ENCODE measurements around the gene CACNA1C.

CACNA1C gene

DNA sequence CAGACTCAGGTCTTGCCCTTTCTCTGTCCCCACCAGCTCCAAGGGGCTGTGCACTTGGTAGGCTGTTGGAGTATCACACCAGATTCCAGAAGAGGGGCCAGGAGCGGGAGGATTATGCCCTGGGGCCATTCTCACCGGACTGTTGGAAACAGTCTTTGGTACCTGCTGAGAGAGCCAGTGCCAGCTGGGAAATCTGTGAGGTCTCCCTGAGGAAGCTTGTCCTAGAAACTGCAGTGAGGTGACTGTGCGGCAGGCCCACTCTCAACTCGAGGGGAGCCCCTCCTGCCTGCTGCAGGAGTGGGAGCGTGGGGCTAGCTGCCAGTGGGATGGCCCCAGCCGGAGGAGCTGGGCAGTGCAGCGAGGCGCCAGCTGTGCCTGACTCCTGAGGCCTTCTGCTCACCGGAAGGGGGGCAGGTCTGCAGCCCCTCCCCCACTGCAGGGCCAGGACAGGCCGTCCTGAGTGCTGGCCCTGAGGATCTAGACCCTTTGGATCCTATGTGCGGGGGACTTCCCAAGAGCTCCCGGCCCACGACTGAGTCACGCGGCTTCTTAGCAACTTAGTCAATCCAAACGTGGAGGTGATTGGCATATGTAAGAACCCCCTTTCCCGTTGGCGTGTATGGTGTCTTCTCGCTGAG lies 295.2 kb downstream of the CACNA1C start:
- DNase-seq, result no peak

DNA sequence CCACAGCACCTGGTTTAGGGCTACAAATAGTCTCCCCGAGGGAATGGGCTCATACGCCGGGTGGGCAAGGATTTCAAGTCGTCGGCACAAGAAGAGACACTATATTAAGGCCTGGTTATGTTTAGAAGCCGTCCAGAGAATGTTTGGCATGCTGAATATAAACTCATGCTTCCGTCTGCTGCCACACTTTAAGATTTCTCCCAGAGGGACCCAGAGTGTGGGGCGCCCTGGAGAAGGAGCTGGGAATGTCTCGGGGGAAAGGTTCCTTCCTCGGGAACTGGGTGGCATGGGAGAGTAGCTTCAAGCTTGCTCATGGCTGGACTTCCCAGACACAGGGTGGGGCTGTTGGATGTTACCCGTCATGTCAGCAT lies 295.7 kb downstream of the CACNA1C start:
- DNase-seq, result no peak

DNA sequence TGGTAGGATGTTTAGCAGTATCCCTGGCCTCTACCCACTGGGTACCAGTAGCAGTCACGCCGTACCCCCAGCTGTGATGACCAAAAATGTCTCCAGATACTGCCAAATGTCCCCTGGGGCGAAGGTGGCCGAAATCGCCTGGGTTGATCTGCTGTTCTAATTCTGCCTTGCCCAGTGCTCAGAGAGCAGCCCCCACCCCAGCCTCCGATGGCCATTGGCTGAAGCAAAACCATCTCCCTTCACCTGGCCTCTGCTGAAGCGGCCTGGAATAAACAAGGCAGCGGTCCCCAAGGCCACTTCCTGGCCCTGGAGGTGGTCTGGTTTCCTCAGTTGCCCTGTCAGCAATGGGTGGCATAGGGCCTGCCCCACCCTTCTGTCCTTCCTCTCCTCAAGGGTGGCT lies 298.4 kb downstream of the CACNA1C start:
- no peak for DNase-seq

DNA sequence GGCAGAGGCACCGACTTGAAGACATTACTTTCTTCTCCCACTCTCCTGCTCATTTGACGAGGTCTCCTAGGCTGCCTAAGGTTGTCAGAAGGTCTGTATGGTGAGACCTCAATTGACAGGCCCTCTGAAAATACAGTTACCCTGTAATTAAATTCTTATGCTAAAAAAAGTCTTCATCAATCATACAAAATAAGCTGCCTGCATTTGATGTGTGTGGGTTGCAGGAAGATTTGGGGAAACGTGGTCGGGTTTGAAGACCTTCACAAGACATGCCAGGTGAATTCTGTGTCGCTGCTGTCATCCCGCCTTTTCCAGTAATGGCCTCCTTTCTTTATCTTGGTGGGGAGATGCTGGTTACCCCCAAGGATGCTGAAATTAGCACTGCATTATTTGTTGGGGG lies 299.4 kb downstream of the CACNA1C start:
- no peak for DNase-seq

DNA sequence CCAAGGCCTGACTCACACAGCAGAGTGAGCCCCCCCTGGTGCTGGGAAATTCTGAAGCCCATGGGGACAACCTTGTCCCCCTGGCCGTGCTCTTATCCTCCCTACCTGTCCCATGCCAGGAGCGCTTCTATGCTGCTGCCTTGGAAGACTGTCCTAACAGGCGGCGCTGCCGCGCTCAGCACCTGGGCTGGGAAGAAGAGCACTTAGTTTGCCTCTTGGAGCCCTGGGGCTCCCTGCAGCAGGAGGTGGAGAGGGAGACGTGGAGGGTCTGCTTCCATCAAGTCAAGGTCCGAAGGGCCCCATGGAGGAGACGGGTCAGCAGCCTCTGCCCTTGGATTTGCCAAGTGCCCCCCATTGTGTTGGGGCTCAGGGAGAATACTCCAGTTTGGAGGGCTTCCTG lies 300.5 kb downstream of the CACNA1C start:
- DNase-seq, result no peak

DNA sequence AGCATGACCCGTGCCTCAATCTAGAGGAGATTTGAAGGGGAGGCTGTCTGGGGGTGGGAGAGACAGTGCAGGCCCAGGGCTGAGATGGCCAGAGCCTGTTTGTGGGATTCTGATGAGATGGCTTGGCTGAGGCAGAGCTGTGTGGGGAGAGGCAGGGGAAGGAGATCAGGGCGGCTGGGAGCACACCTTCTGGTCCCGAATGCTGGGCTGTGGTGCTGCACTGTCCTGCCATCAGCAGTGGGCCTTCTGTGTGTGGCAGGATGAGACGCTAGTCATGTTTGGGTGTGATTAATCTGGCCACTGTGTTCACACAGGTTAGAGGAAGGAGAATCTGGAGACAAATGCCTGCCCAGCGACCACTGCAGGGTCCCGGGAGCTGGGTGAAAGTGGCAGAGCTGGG lies 300.9 kb downstream of the CACNA1C start:
- DNase-seq, result no peak

DNA sequence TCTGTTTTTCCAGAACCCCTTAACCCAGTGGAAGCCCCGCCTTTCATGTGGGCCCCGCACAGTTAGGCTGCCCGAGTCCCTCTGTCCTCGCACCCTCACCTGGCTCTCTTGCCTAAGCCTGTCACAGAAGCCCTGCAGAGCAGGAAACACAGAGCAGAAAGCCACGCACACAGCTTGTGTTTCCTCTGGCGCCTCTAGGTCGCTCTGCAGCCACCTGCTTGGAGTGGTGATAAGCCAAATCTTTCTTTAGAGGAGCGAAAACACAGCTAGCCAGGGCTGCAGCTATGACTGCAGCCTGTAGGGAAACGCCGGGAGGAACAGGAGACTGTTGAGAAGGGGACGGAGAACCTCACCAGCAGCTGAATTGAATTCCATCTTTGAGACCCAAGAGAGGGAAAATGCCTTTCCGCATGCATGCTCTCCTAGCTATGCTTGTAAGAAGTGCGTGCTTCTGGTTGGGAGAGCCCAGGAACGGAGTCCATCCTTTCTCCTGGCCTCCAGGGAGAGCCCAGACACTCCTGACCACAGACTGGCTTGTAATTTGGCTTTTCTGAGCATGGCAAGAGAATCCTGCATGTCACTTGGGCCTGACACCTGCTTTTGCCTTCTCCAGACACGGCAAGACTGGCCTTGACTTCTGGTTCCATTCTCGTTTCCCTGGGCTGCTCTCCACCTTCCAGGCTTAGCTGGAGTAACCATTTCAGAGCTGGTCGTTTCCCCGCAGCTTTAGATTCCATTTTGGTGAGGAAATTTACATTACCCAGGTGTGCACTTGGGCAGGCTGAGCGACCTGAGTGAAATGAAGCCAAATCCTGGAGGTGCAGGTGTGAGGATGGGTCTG lies 301.6 kb downstream of the CACNA1C start:
- DNase-seq, result no peak

DNA sequence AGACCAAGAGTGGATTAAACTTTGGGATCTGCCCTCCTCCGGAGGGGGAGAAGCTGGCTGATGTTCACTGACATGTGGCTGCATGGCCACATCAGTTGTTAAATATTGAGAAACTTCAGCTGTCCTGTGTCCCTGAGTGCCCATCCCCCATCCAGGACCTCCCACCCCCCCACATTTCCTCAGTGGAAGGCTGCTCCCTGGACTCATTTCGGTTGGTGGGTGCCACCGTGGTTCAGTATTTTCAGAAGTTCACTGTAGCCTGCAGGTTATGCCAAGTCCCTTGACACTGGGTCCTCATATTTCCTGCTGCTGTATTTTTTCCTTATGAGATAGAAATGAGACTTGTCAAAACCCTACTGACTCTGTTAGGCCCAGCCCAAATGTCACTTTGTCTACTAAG lies 302.4 kb downstream of the CACNA1C start:
- DNase-seq, result no peak

DNA sequence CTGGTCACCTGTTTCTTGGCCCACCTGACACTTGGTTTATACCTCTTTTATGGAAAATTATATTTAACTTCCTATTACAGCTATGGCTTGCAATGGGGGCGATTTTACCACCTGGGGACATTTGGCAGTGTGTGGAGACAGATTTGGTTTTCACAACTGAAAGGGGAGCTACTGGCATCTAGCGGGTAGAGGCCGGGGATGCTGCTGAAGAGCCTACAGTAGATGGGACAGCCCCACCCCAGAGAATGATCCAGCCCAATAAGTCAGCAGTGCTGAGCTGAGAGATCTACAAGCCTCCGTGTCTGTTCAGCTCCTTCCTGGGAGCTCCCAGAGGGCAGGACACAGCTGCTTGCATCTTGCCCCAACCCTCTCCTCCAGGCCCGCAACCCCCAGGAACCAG lies 302.8 kb downstream of the CACNA1C start:
- no peak for DNase-seq

DNA sequence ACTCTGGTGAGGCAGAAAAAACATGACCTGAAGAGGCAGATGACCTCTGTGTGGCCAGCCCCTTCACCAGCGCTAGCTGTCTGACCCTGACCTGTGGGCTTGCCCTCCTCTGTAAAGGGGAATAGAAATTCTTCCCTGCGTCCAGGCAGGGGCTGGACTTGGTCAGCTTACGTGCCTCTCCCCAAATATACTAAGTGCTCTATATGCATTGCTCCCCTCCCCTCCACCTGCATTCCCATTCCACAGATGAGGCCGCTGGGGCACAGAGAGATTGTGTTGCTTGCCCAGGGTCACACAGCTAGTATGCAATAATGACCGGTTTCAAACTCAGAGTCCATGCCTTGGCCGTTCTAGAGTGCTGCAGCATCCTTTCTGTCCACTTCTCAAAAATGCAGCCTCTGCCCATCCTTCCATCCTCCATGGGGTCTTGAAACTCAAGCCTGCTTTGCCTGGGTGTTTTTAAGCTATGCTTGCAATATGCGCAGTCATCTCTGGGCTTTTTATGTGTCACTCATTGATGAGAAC lies 303.9 kb downstream of the CACNA1C start:
- no peak for DNase-seq

DNA sequence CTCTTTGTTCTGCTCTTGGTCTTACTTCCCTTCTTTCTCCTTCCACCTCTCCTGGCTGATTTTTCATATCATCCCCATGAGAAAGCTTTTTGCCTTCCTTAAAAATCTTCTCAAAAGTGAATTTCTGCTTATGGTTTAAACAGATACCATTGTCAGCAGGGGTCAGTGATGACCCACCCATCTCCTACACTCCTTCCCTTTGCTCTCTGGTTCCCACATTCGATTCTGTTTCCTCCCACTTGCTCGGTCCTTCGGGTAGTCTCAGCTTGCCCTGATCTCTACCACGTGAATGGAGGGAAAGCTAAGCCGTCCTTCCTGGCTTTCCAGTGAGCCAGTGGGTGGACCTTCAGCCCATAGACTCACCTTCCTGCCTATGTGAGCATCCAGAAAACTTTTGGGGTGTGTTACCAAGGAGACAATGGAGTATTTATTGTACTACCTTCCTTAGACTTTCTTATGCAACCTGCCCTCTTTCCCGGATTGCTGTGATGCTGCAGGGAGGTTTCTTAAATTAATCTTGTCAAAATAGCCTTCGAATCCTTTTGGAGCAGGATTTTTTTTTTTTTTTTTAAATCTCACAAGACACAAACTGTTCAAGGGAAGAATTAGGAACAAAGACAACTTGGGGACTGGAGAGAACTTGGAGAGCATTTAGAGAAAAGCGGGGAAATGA lies 306.3 kb downstream of the CACNA1C start:
- DNase-seq, result no peak

DNA sequence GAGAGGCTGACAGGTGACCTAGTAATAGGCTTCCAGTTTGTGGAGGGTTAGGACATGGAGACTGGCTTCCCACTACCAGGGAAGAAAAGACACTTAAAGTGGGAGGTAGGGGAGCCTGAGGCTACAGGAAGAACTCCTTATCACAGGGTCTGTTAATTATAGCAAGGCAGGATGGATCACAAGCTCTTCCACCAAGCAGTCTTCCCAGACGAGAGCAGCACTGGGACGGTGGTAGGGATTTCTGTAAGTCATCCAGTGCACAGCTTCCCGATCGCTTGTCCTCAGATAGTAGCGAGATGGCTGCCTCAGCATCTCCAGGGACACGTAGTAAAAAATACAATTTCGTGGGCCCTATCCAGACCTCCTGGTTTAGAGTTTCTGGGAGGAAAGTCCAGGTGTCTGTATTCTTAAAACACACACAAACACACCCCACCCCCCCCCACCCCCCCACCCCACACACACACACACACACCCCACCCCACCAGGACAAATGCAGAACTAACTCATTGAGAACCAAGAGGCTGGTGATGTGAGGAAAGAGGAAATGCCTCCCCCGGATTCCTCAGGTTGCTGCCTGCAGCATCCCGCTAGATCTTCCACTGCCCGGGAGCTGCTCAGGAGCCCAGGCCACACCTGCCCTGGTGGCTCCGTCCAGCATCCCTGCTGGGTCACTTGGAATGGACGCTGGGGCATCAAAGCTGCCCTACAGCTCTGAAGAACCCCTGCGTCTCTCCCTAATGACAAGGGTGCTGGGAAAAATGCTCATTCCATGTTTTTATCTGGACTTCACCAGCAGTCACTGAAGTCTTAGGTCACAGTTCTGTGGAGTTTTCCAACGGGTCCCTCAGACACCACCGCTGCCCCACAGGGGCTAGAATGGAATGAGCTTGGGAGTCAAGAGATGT lies 307.2 kb downstream of the CACNA1C start:
- DNase-seq, result no peak

DNA sequence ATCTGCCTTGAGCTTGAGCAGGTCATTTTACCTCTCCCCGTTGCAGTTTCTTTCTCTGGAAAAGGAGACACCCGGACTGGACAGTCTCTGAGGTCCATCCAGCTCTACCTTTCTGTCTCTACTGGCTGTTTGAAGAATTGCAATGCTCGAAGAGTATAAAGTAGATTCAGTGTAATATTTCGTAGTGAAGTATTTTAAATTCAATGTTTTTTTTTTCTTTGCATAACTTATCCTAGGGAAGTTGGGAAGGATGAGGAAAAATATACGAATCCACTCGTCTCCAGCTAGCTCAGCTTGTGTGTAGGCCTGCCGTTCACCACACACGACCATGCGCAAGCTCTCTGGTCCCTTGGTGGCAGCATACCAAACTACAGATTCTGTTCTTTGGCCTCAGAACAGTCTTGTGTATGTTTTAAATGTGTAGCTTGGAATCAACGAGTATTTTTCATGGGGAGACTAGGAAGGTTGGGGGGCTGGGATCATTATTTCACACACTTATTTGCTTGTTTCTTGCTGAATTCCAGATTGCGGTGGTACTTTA lies 307.9 kb downstream of the CACNA1C start:
- no peak for DNase-seq

DNA sequence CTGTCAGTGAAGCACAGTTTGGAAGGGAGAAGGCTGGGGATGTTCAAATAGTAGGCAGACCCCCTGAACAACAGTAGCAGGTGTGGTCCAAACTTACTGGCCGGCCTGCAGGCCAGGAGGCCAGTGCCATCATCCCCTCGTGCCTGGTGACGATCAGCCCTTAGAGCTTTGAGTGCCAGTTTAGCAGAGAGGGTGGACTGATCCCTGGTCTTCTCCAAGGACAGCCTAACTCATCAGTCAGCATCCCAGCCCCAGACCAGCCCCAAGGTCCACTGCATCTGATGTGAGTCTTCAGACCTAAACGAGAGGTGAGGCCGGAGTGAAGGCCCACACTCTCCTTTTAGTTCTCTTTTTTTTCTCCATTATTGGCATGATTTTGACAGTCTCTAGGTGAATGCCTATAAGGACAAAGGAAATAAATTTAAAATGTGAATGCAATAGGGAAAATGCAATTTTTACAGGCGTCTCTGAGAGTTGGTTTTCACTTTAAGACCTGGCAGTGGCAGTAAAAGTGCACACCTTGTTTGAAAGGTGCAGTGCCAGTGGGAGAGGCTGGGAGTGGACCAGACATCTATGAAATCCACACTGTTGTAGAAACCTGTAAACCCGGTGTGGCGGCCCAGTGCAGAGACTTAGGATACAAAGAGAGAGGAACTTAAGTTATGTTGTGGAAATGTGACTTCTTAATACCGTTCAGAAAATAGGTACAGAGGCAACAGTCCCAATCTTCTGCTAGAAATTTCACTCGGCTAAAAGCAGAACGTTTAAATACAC lies 311.2 kb downstream of the CACNA1C start:
- DNase-seq, result no peak

DNA sequence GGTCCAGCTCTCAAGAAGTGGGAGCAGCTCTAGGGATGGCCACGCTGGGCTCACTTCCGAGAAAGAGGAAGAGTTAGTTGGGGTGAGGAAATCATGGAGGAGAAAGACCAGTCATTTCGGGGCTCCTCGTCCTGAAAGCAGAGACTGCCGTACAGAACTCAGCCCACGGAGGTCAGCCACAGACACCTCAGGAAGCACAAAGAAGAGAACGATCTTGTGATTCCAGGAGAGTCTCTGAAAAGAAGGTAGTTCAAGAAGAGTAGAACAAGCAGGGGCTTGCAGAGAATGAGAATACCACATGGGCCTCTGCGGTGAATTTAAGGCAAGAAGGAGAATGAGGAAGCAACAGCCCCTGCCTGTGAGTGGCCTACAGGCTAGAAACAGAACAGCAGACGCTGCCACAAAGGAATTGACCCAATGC lies 311.9 kb downstream of the CACNA1C start:
- no peak for DNase-seq

DNA sequence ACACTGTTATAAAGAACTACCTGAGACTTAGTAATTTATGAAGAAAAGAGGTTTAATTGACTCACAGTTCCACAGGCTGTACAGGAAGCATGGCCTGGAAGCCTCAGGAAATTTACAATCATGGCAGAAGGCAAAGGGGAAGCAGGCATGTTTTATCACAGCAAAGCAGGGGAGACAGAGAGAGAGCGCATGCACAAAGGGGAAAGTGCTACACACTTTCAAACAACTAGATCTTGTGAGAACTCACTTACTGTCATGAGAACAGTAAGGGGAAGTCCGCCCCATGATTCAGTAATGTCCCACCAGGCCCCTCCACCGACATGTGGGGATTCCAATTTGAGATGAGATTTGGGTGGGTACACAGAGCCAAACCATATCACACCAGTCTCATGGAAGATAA lies 313.9 kb downstream of the CACNA1C start:
- DNase-seq, result no peak

DNA sequence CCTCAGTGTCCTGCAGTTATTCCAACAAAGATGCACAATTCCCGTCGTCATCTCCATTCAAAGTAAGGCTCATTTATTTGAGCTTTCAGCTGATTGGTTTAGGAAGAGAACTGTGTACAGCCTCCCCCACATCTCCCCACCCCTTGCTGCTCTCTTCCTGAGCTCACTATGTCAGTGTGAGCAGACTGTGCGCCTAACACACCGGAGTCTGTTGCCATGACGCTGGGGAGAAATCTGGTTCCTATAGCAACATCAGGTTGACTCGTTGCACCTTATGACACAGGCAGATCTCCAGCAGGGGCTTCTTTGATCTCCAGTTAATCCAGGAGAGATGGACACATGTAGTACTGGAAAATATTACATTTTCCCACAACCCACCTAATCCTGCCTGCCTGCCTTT lies 319.4 kb downstream of the CACNA1C start:
- DNase-seq, result no peak

DNA sequence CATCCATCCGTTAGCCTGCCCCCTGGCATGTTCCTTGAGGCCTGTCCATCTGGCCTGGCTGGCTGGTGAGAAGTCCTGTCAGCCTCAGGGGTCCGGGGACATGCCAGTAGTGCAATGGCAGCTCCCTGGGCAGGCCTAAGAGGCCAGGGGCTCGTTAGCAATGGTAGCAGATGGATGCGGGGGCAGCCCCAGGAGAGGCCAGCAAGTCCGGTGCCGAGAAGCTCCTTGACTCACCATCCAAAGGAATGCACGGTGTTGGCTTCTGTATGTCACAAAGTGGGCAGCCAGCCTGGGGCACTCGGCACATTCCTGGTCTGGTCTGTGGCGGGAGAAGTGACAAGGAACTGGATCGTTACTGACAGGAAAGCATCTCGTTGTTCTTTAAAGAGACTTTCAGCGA lies 319.9 kb downstream of the CACNA1C start:
- no peak for DNase-seq

DNA sequence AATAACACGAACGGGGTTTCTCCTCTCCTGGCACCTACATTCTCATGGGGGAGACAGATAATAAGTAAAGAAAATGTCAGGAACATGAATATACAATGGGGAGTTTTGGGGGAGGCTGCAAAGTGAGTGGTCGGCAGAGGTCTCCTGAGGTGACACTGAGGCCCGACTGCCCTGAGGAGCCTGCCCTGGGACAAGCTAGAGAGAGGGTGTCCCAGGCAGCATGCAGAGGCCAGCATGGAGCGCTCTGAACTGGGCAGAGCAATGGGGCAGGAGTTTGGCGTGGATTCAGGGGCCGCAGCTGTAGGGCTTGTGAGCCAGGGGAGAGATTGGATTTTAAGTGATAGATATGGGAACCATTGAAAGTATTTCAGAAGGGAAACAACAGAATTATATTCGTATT lies 320.5 kb downstream of the CACNA1C start:
- DNase-seq, result no peak

DNA sequence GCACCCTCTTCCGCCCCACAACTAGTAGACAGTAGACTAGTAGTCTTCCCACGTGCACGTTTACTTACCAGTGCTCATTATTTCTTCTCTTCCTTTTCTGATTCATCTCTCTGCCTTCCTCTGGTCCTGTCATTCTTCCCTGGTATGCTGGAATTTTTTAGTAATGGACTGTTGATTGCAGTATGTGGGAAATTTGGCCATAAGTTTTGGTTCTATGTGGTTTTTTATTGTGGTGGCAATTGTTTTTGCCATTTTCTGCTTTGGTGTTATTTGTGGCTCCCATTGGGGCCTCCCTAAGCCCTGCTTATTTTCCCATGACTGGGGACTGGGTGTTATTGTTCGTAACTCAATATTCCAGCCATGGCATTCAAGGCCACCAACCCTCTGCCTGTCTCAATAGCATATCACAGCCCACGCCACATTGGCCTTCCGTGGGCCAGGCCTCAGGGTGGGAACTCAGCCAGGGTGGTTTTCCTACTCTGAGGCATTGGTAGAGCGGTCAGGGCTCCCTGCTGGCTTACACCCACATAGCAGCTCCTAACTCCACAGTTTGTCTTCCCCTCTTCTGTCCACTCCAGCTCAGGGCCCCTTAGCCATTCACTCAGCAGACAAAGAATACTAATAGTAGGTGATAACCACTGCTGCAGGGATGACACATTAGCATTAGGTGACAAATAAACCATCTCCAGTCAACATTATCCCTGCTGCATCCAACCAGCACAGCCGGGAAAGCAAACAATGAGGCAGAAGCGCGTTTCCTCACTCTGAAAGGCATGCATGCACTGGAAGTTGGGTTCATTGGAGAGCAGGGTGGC lies 321.5 kb downstream of the CACNA1C start:
- DNase-seq, result no peak

DNA sequence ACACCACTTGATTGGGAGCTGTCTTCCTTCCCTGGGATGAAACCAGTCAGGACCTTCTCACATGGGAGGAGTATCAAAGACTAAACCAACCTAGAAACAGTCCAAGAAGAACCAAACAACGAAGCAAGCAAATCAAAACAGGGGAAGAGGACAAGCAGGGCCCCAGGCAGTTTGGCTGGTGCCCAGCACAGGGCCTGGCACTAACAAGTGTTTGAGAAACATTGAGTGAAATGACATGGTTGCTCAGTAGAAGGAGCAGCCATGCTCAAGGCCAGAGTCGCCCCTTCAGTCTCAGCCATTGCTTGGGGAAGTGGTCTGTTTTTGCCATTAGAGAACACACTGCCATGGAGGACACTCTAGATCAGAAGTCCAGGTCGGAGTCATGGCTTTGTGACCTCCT lies 323.1 kb downstream of the CACNA1C start:
- DNase-seq, result no peak
